Calu3 (cell line): Measurements from ENCODE around the gene SRSF8. TPM values are rescaled to one million over a fixed set of nuclear protein-coding genes. Genes with fewer than 3 reads are reported as not detected.

Experiments
- BruUV-seq: library from RNA; stranded (reverse); fragments of 400-500 nt; replicated peaks from 2 replicates; lab custom pipeline; 2021; lab: Mats Ljungman, UMichigan
- CTCF ChIA-PET: fragments of 300-600 bp; sonication (Branson Sonifier 250); formaldehyde crosslinking; loops from one replicate; lab custom pipeline; 2022; ENCODE audit warnings: antibody characterized with exemption; lab: Charles Lee
- DNase-seq: peaks from one replicate; pipeline ENCODE4 v3.0.0; 2022
- H3K27ac Mint-ChIP-seq: one replicate; pipeline ENCODE4 v1.8.0; 2022; ENCODE audit warnings: mixed read lengths; ENCODE audit not compliant: unreplicated experiment
- H3K27me3 Mint-ChIP-seq: one replicate; pipeline ENCODE4 v1.8.0; 2022; ENCODE audit warnings: mixed read lengths; ENCODE audit not compliant: unreplicated experiment
- H3K36me3 Mint-ChIP-seq: one replicate; pipeline ENCODE4 v1.8.0; 2022; ENCODE audit warnings: mild to moderate bottlenecking, moderate library complexity, mixed read lengths; ENCODE audit not compliant: insufficient read depth, unreplicated experiment
- H3K4me1 Mint-ChIP-seq: one replicate; pipeline ENCODE4 v1.8.0; 2022; ENCODE audit warnings: mild to moderate bottlenecking, low read depth, mixed read lengths; ENCODE audit not compliant: unreplicated experiment
- H3K4me3 Mint-ChIP-seq: one replicate; pipeline ENCODE4 v1.8.0; 2022; ENCODE audit warnings: mild to moderate bottlenecking, low read depth, moderate library complexity, mixed read lengths; ENCODE audit not compliant: unreplicated experiment
- H3K9me3 Mint-ChIP-seq: one replicate; pipeline ENCODE4 v1.8.0; 2022; ENCODE audit warnings: low read depth, mixed read lengths; ENCODE audit not compliant: unreplicated experiment
- CTCF ChIP-seq: fragments of 200-600 bp; IDR thresholded peaks from one replicate; pipeline ENCODE4 v1.8.0; 2022; ENCODE audit warnings: antibody characterized with exemption; ENCODE audit not compliant: unreplicated experiment
- intact Hi-C: fragments of 100-400 bp; cut with micrococcal nuclease; formaldehyde crosslinking; loops from one replicate; pipeline ENCODE4 v1.10.0; 2022; ENCODE audit not compliant: unreplicated experiment
- total RNA-seq: library from RNA; stranded (reverse); gene quantifications from 2 replicates; pipeline ENCODE4 v1.2.3, GENCODE V29; 2022

The SRSF8 gene
- total RNA-seq, 1 experiment from 2014 or later: 27.8 TPM

GRCh38 chr11:95091663-95092180 lies 25.0 kb downstream of the SRSF8 start:
- Mint-ChIP-seq H3K27ac (peak overlapping the region; percentile 8), H3K4me1 (peaks cover 42% of the 10 kb centered on the region), H3K9me3 (no peaks in the 10 kb centered on the region), H3K36me3 (peaks cover 27% of the 10 kb centered on the region), H3K4me3 (peak overlapping the region; percentile 93), H3K27me3 (no peaks in the 10 kb centered on the region)
- intact Hi-C loops: loop anchor here (2.0 kb wide), 1 partner anchor 23 kb away; no protein-coding TSS in a partner anchor
- no peak for DNase-seq
- BruUV-seq: no TSS peak
- TF ChIP-seq CTCF: no peak
- CTCF ChIA-PET: no interaction called here

- CTCF ChIA-PET: interaction anchor here (1.2 to 1.5 kb wide), 3 partner anchors 8 to 25 kb away, joined by 3 to 11 read pairs (median 4); no protein-coding TSS in a partner anchor
- no TSS peak for BruUV-seq
- intact Hi-C loops: no loop called here
- TF ChIP-seq CTCF: peak; percentile 30
- H3K36me3 Mint-ChIP-seq: peaks cover 27% of the 10 kb centered on the region
- H3K4me1 Mint-ChIP-seq: peaks cover 42% of the 10 kb centered on the region
- H3K9me3 Mint-ChIP-seq: no peaks in the 10 kb centered on the region
- peak; percentile 36 for DNase-seq
- peak overlapping the region; percentile 93 for H3K4me3 Mint-ChIP-seq
- H3K27ac Mint-ChIP-seq: peak overlapping the region; percentile 8
- H3K27me3 Mint-ChIP-seq: no peaks in the 10 kb centered on the region
These were observed 26.0 kb downstream of the SRSF8 start for GRCh38 chr11:95092549-95093324.

- Mint-ChIP-seq H3K36me3 (peaks cover 26% of the 10 kb centered on the region), H3K9me3 (no peaks in the 10 kb centered on the region), H3K27ac (no peak overlapping the region), H3K4me1 (peaks cover 38% of the 10 kb centered on the region), H3K27me3 (no peaks in the 10 kb centered on the region), H3K4me3 (peak overlapping the region; percentile 20)
- no peak for DNase-seq
- intact Hi-C loops: no loop called here
- no TSS peak for BruUV-seq
- no peak for TF ChIP-seq CTCF
- CTCF ChIA-PET: interaction anchor here (1.2 to 1.5 kb wide), 3 partner anchors 9 to 26 kb away, joined by 3 to 11 read pairs (median 4); no protein-coding TSS in a partner anchor
These were observed 26.8 kb downstream of the SRSF8 start for GRCh38 chr11:95093548-95093947.

GRCh38 chr11:95095858-95096587 lies 29.3 kb downstream of the SRSF8 start:
- Mint-ChIP-seq H3K27ac (no peak overlapping the region), H3K36me3 (peaks cover under 1% of the 10 kb centered on the region), H3K27me3 (no peaks in the 10 kb centered on the region), H3K9me3 (no peaks in the 10 kb centered on the region), H3K4me1 (peaks cover 27% of the 10 kb centered on the region), H3K4me3 (no peak overlapping the region)
- no TSS peak for BruUV-seq
- TF ChIP-seq CTCF: no peak
- DNase-seq: no peak
- CTCF ChIA-PET: no interaction called here
- intact Hi-C loops: no loop called here
